OCI-LY1 (cell line): ENCODE data around the gene CLEC7A.

Experiments used
- CTCF ChIP-seq: fragments of 200-600 bp; sonication (generic), shearing (Covaris generic); IDR thresholded peaks from 2 replicates; pipeline ENCODE4 v1.5.1; 2017; ENCODE audit warnings: mild to moderate bottlenecking, antibody characterized with exemption, low read length, moderate library complexity, mixed read lengths
- EZH2 ChIP-seq: fragments of 200-600 bp; sonication (generic), shearing (Covaris generic); IDR thresholded peaks from 2 replicates; pipeline ENCODE4 v1.8.0; 2017; ENCODE audit warnings: borderline replicate concordance, mixed run types, mild to moderate bottlenecking, antibody characterized with exemption, low read length, moderate library complexity, mixed read lengths

- TF ChIP-seq CTCF (no peak), EZH2 (no peak)
Observed at GRCh38 chr12:10170216-10170615, 40.2 kb upstream of the CLEC7A start.
